Right lobe of liver (tissue), 4 donors: ENCODE data around the gene AKAP8.

ENCODE experiments used
- CTCF ChIP-seq, 4 donors: fragments of 200-600 bp in 3 of 4; fragments of 450-650 bp in 1 of 4; IDR thresholded peaks; one replicate each; pipeline versions ENCODE4 v1.5.1 to v1.8.0; 2016 to 2022; ENCODE audit warnings: antibody characterized with exemption in 4 of 4, mild to moderate bottlenecking in 2 of 4
- POLR2A ChIP-seq: fragments of 450-650 bp; IDR thresholded peaks from one replicate; pipeline ENCODE4 v1.6.1; 2017; ENCODE audit warnings: antibody characterized with exemption, mild to moderate bottlenecking
- donor health status: DM: no; HTN: no; CAD: no.
- donor health status: DM: no; HTN: no; CAD: no.
- donor health status: DM: no; HTN: yes; CAD: no.

DNA sequence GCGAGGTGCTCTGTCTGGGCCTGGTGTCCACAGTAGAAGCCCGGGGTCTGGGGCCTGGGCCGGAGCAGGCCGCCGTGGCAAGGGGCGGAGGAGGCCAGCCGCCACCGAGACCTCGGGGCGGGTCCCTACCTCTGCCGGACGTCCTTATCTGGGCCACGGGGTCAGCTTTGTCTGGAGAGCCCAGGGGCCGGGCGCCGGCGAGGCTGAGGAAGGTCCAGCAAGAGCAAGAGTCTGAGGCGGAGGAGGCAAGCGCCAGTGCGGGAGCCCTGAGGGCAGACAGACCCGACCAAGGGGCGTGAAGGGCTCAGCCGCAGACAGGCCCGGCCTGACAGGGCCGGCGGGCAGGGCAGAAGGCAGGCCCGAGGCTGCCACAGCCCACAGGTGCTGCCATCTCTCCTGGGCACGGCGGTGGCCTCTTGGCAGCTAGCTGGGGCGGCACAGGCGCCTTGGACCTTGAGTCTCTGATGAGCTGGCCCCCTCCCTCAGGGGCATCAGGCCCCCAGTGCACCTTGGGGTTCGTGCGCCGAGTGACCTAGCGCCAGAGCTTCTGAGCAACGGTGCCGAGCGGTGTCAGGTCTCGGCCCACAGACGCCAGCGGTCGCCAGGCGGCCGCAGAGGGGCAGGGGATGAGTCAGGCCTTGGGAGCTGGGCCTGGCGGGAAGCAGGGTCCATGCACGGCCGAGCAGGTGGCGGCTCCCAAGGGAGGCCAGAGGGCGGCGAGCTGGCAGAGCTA, 19.1 kb upstream of the AKAP8 start:
- no peak for TF ChIP-seq CTCF (IDR thresholded peaks at IDR 0.05)
- TF ChIP-seq POLR2A, result no peak
